ENCODE results near the gene CPA1. TPM values are rescaled to one million over a fixed set of nuclear protein-coding genes. Genes with fewer than 3 reads are reported as not detected.

CPA1 gene
- total and polyA plus RNA-seq, 12 donors: 0.14 to 15.0 (median 2.0) TPM; not detected in 4

- 51 to 71% (median 65%) methylated on average over 6 of the region's 6 CpGs for WGBS, 4 donors
- Histone ChIP-seq H3K27me3 (no peaks in the 10 kb centered on the region), H3K36me3 (replicated peaks in 1 of 2) (no peaks in the 10 kb centered on the region), H3K4me3 (no peak overlapping the region), H3K4me1 (replicated peaks in 1 of 2) (peaks cover 0 to 9% of the 10 kb centered on the region in 2 donors), H3K9me3 (replicated peaks in 1 of 3) (no peaks in the 10 kb centered on the region), H3K27ac (no peak overlapping the region)
- intact Hi-C loops (cut with DNase I): no loop called here
- no peak for DNase-seq
- TF ChIP-seq POLR2A (IDR thresholded peaks at IDR 0.05) (no peak), CTCF (IDR thresholded peaks at IDR 0.05) (no peak)
These were observed 46.0 kb upstream of the CPA1 start for GRCh38 chr7:130334274-130334673.

GRCh38 chr7:130337410-130337971 lies 42.8 kb upstream of the CPA1 start:
- WGBS, 4 donors: 67 to 100% (median 86%) methylated on average over 2 to 6 of the region's 6 CpGs
- no peak overlapping the region for H3K4me3 ChIP-seq
- DNase-seq: no peak
- no peaks in the 10 kb centered on the region for H3K4me1 ChIP-seq (replicated peaks in 1 of 2)
- TF ChIP-seq POLR2A (IDR thresholded peaks at IDR 0.05) (no peak), CTCF (IDR thresholded peaks at IDR 0.05) (no peak)
- no peaks in the 10 kb centered on the region for H3K36me3 ChIP-seq (replicated peaks in 1 of 2)
- H3K9me3 ChIP-seq (replicated peaks in 1 of 3): no peaks in the 10 kb centered on the region
- H3K27me3 ChIP-seq: no peaks in the 10 kb centered on the region
- intact Hi-C loops (cut with DNase I): no loop called here
- no peak overlapping the region for H3K27ac ChIP-seq

GRCh38 chr7:130338233-130338632 lies 42.1 kb upstream of the CPA1 start:
- 90 to 99% (median 96%) methylated on average over 3 of the region's 3 CpGs for WGBS, 4 donors
- intact Hi-C loops (cut with DNase I): no loop called here

GRCh38 chr7:130341882-130342281 lies 38.4 kb upstream of the CPA1 start:
- H3K27me3 ChIP-seq: no peaks in the 10 kb centered on the region
- 88 to 94% (median 90%) methylated on average over 4 of the region's 4 CpGs for WGBS, 4 donors
- H3K27ac ChIP-seq: no peak overlapping the region
- no peaks in the 10 kb centered on the region for H3K9me3 ChIP-seq (replicated peaks in 1 of 3)
- intact Hi-C loops (cut with DNase I): no loop called here
- H3K4me3 ChIP-seq: no peak overlapping the region
- no peaks in the 10 kb centered on the region for H3K4me1 ChIP-seq (replicated peaks in 1 of 2)
- TF ChIP-seq POLR2A (IDR thresholded peaks at IDR 0.05): no peak
- no peak for TF ChIP-seq CTCF (IDR thresholded peaks at IDR 0.05)
- no peak for DNase-seq
- H3K36me3 ChIP-seq (replicated peaks in 1 of 2): no peaks in the 10 kb centered on the region

More at GRCh38 chr7:130338233-130338632, 42.1 kb upstream of the CPA1 start:
- H3K4me1 ChIP-seq (replicated peaks in 1 of 2): no peaks in the 10 kb centered on the region
- TF ChIP-seq POLR2A (IDR thresholded peaks at IDR 0.05) (no peak), CTCF (IDR thresholded peaks at IDR 0.05) (no peak)
- H3K4me3 ChIP-seq: no peak overlapping the region
- no peaks in the 10 kb centered on the region for H3K9me3 ChIP-seq (replicated peaks in 1 of 3)
- no peak for DNase-seq
- H3K36me3 ChIP-seq (replicated peaks in 1 of 2): no peaks in the 10 kb centered on the region
- H3K27me3 ChIP-seq: no peaks in the 10 kb centered on the region
- H3K27ac ChIP-seq: no peak overlapping the region
